DMS53 treated with DMSO at 0.1 percent for 48 hours (cell line): ENCODE results near the gene PLEKHJ1.

Experiments
- DNase-seq: peaks from one replicate; lab custom pipeline; 2025; ENCODE audit not compliant: unreplicated experiment; lab: John Stamatoyannopoulos, UW

PLEKHJ1 gene

DNA sequence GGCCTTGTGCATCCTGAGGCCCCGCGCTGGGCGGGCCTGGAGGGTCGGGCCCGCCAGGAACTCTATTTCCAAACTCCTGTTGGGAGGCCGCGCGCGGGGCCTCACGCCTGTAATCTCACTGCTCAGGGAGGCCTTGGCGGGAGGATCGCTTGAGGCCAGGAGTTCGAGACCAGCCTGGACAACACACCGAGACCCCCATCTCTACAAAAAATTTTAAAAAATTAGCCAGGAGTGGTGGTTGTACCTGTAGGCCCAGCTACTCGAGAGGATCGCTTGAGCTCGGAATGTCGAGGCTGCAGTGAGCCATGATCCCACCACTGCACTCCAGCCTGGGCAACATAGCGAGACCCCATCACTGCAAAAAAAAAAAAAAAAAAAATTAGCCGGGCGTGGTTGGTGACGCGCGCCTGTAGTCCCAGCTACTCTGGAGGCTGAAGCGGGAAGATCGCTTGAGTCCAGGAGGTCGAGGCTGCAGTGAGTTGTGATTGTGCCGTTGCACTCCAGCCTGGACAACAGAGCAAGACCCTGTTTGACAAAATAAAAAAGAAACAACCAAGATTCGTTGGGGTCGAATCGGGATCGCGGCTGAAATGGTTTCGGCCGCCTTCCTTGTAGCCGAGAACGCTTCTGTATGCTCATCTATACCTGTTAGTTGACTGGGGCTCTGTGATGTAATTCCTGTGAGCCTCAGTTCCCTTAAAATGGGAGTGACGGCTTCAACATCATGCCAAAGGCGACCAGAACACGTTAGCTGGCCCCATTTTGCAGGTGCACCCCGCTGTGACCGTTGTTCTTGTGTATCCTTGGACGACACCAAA, 1.1 kb upstream of the PLEKHJ1 start:
- DNase-seq = no peak

DNA sequence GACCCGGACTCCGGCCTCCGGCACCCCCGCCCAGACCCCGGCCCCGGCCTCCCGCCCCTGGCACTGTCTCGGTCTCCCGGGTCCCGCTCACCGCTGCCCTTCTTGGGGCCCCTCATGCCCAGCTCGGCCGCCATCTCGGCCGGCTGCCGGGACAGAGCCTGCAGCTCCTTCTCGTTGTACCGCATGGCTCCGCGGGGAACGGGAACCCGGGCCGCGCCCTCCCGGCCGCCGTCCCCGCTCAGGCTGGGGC, 140 bp downstream of the PLEKHJ1 start:
- DNase-seq = no peak

DNA sequence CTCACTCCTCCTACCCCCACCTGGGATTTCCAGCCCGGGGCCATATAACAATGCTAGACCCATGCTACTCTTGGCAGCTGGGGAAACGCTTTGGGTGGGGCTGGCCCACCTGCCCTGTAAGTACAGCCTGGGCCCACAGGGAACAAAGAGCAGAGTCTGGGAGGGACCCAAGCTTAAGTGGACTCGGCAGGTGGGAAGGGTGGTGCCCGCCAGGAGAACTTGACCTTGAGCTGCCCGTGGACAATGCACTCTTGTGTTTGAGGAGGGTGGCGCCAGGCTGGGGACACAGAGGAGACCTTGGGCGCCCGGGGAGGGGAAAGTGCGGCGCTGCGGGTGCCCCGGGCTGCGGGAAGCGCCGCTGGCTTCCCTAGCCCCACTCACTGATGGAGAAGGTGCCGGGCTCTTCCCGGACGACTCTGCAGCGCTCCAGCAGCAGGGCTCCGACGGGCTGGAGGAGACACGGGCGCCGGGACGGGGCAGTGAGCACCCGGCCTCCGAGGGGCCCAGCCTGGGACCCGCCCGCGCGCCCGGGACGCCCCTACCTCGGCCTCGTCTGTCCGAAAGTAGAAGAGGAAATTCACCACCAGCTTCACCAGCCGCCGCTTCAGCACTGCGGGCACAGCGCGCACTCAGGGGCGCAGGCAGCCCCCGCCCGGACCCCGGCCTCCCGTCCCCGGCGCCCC, 607 bp downstream of the PLEKHJ1 start:
- no peak for DNase-seq

DNA sequence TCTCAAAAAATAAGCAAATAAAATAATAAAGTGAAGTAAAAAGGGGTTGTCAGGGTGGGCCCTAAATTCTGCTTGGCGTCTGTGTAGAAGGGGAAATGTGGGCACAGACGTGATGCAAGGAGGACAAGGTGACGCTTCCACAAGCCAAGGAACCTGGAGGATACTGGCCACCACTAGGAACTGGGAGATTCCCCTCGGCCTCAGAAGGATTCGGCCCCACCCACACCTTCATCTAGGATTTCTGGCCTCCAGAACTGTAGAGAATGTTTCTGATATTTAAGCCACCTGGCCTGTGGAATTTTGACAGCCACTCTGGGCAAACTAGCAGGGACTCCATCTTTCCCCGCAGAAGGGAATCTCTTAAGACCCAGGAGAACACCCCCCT, 1.1 kb downstream of the PLEKHJ1 start:
- no peak for DNase-seq

DNA sequence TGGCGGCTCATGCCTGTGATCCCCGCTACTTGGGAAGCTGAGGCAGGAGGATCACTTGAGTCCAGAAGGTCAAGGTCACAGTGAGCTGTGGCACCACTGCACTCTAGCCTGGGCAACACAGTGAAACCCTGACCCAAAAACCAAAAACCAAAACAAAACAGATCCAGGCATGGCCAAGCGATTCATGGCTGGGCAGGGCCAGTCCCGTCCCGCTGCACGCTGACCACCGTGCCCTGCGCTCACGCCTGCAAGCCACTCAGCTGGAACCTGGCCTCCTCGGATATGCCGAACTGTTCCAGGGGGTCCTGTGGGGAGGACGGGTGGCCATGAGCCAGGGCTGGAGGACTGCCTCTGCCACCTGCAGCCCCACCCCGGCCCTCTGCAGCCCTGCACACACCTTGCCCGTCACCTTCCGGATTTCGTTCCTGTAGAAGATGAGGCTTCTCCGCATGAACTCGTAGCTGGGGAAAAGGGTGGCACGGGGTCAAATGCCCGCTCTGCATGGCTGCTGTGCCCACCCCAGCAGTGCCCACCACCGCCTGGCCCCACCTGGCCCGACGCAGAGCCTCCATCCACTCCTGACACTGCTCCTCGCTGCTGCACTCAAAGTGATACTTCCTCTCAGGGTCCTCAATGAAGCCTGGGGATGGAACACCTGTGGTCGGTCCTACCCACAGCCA, 2.4 kb downstream of the PLEKHJ1 start:
- no peak for DNase-seq

DNA sequence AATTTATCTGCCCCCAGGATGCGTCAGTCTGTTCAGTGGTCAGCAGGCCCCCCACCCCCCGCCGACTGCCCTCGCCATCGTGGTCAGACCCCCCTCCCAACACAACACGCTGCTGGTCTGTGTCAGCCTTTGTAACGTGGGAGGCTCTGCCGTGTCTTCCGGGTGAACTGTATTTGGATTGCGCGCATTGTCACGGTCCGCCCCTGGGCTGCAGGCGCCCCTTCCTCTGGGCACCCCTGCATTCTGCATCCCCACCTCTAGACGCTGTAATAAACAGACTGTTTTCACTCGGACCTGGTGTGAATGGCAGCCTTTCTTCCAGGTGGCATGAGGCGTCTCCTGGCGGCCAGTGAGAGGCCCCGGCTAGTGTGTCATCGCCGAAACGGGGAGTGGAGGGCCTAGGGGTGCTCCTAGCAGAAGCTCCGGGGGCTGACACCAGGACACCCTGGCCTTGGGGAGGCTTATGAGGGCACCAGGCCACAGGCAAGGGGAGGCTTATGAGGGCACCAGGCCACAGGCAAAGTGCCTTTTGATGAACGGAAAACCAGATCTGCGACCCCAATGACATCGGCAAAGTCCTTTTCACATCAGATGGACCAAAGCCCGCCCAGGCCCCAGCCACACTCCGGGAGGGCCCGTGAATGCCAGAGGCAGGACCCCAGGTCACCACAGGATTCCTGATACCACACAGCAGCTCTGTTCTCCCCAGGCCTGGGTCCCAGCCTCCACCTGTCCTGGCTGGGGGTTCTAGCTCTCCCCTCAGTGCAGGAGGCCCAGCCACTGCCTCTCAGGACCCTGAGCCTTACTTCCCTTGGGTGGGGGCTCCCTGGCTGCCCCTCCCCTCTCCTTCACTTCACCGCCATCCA, 3.6 kb downstream of the PLEKHJ1 start:
- no peak for DNase-seq

DNA sequence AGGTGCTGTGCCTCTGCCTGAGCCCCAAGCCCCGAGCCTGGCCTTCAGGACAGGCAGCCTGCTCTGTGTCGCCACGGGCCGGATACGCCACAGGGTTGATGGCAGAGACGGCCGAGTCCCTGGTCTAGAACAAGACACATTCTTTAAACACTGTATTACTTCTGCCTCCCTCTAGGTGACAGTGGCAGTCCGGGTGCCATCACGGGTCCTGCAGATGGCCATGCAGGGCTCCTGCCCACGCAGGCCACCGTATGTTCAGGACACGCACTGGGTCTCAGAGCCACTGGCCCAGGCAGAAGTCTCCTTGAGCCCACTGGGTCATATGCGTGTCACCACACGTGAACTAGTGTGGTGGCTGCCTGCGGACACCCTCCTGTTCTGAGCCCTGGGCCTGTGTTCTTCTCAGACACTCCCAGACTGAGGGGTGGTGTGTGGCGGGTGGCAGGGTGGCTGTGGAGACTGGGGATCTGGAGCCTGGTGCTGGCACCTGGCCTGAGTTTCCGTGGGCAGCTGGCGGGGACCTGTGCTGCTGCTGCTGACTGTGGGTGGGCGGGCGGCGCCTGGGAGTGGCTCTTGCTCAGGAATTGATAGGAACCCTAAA, 4.4 kb downstream of the PLEKHJ1 start:
- DNase-seq = no peak

DNA sequence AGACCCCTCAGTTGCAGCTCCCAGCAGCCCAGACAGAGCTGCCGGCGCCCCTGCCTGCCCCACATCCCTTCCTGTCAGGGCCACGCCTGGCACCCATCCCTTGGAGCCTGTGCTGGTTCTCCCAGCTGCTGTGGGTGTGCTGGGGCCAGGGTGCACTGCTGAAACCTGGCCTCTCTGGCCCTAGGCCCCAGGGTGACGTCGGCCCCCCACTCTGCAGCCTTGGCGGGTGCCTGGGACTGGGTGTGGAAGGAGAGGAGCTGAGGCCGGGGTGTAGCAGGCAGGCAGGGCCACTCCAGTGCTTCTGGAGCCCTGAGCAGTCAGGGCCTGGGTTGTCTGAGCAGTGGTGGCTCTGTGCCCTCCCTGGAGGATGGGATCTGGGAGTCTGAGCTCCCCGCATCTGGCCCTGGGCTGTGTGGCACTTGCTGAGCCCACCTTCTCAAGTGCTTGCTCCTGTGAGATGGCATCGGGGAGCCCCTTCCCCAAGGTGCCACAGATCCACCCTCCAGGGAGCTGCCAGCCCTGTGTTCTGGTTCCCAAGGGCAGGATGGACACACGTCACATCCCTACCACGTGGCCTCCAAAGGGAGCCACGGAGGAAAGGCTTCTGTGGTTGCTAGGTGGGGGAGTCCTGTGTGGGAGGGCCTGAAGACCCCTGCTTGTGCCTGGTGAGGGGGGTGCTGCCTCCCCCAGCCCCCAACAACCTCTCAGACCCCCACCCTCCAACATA, 5.2 kb downstream of the PLEKHJ1 start:
- DNase-seq = no peak

DNA sequence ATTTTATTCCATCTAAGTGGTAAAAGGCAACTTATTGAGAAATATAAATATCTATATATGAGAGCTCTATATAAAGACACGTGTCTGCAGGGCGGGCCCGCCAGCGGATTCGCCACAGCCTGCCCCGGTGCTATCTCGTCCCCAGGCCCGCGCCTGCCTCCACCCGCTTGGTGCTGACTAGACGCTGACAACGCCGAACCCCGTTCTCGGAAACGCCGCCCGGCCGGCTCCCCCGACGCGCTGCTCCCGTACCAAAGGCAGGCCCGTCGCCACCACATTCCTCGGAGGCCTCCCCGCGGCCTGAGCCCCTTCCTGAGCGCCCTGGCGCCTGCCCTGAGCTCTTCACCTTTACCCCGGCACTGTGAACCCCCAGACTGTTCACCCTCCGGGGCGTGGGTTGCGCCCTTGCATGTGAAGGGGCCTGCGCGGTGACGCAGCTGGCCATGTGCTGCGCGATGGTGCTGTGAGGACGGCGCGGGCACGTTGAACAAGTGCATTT, 6.0 kb downstream of the PLEKHJ1 start:
- no peak for DNase-seq

DNA sequence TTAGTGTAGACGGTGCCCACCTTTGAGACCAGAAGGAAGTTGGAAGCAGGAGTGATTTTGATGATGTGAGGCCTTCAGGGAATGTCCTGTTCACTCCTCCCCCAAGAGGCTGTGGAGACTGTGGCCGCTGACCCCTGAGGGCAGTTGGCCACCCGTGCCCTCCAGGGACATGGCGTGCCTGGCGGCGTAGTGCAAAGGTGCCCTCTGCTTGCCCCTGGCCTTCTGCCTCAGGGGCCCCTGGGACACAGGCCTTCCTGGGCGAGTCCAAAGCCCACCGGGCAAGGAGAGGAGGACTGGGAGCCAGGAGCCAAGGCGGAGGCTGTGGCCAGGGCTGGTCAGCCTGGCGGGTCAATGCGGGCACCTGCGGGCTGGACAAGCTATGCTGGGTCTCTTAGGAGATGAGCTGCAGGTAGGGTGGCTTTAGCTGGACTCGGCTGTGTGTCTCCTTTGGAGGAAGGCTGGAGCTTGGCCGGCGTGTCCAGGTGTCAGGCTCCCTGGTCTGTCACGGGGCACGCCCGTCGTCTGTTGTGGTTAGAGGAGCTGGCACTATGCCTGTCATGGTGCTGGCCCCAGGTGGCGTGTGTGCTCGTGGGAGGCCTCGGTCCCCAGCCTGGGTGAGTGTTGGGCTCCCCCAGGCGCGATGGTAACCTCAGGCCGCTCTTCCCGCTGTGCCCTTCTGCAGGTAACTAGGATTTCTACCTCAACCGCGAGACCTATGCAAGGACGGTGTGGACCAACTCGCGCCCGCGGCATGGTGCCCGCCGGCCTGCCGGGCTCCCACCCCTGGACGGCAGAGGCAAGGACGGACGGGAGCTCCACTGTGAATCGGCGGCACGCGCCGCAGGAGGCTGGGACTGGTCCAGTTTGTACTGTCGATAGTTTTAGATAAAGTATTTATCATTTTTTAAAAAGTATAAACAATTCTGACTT, 6.8 kb downstream of the PLEKHJ1 start:
- no peak for DNase-seq

DNA sequence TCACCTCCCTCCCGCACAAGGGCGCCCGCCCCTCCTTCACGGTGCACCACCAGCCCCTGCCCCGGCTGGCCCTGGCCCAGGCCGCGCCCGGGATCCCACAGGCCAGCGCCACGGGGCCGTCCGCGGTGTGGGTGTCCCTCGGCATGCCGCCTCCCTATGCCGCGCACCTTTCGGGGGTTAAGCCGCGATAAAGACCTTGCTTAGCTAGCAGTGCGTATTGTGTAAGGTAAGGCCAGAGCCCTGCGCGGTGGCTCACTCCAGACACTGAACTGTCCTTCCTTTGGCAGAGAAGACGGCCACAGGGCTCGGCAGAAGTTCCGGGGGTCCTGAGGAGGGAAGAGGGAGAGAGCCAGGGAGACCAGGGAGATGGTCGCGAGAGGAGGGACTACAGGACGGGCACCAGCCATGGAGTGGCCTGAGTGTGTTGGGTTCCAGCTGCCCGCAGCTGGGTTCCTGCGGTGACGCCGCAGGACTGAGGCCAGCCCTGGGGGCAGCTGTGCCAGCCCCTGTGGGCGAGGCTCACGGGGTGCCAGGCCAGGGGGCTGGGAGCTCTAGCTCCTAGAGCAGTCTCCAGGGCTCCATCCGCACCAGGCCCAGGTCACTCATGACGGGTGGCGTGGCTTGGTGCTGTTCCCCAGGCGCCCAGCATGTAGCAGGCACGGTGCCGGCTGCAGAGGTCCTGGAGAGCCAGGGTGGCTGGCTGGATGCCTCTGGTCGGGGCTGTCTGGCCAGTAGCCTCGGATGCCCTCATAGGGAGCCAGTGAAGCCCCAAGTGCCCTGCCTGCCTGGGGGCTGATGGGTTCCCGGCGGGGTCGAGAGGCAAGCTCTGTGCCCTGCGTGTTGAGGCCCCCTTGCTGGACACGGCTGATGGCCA, 7.7 kb downstream of the PLEKHJ1 start:
- no peak for DNase-seq

DNA sequence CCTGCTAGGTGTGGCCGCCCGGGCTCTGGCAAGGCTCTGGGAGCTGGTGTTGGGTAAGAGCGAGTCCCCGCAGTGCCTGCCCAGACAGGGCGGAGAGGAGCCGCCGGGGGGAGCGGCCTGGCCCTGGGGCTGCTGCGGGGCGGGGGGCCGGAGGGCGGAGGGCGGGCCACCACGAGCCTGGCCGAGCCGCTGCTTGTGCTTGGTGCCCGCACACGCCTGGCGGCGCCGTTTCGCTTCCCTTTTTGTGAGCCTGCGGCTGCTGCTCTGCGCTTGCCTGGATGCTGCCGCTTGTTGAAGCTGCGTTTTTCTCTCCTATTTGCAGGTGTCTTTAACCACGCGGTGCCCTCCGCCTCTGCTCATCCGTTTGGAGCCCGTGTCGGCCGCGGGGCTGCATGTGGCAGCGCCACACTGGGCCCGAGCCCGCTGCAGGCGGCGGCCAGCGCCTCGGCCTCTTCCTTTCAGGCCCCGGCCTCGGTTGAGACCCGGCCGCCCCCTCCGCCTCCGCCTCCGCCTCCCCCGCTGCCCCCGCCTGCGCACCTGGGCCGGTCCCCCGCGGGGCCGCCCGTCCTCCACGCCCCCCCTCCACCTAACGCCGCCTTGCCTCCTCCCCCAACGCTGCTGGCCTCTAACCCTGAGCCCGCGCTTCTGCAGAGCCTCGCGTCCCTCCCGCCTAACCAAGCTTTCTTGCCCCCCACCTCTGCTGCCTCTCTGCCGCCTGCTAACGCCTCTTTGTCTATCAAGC, 8.5 kb downstream of the PLEKHJ1 start:
- no peak for DNase-seq

DNA sequence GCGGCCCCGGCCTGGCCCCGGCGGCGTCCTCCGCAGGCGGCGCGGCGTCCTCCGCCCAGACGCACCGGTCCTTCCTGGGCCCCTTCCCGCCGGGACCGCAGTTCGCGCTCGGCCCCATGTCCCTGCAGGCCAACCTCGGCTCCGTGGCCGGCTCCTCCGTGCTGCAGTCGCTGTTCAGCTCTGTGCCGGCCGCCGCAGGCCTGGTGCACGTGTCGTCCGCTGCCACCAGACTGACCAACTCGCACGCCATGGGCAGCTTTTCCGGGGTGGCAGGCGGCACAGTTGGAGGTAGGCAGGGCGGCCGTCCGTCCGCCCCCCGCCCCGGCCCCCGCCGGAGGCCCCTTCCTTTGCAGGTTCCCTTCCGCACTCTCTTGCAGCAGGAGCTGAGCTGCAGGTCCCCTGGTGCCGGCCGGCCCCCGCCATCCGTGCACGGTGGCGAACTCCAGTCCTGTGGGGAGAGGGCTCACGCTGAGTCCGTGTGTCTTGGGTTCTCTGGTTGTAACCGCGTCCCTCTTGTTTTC, 9.2 kb downstream of the PLEKHJ1 start:
- no peak for DNase-seq

DNA sequence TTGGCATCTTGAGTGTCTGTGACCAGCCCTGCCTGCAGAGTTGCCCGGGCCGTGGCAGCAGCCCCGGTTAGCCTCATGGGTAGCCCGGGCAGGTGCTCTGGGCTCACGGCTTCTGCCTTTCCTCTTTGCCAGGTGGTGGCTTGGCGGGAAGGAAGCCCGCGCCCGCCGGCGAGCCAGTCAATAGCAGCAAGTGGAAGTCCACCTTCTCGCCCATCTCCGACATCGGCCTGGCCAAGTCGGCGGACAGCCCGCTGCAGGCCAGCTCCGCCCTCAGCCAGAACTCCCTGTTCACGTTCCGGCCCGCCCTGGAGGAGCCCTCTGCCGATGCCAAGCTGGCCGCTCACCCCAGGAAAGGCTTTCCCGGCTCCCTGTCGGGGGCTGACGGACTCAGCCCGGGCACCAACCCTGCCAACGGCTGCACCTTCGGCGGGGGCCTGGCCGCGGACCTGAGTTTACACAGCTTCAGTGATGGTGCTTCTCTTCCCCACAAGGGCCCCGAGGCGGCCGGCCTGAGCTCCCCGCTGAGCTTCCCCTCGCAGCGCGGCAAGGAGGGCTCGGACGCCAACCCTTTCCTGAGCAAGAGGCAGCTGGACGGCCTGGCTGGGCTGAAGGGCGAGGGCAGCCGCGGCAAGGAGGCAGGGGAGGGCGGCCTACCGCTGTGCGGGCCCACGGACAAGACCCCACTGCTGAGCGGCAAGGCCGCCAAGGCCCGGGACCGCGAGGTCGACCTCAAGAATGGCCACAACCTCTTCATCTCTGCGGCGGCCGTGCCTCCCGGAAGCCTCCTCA, 9.9 kb downstream of the PLEKHJ1 start:
- no peak for DNase-seq

DNA sequence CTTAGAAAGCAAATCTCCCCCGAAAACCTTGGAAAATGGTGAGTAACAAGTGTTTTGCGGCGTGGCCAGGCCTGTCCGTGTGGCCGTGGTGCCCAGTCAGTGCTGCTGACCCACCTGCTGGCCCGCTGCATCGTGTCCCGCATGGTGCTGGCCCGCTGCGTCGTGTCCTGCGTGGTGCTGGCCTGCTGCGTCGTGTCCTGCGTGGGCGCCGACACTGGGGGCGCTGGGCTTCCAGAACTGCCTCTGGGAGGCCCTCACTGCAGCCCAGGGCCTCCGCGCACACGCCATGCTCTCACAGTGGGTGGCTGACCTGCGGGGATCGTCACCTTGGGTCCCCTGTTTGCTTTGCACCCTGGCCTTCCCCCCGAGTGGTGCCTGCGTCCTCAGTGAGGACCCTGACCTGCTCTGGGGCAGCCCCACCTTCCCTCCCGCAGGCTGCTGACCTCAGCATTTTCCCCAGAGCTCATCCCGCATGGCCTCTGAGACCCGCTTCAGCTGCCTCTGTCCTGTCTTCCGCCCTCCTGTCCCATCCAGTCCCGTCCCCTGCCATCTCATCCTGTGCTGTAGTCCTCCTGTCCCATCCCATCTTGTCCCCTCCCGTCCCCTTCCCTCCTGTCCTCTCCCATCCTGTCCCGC, 10.6 kb downstream of the PLEKHJ1 start:
- no peak for DNase-seq

DNA sequence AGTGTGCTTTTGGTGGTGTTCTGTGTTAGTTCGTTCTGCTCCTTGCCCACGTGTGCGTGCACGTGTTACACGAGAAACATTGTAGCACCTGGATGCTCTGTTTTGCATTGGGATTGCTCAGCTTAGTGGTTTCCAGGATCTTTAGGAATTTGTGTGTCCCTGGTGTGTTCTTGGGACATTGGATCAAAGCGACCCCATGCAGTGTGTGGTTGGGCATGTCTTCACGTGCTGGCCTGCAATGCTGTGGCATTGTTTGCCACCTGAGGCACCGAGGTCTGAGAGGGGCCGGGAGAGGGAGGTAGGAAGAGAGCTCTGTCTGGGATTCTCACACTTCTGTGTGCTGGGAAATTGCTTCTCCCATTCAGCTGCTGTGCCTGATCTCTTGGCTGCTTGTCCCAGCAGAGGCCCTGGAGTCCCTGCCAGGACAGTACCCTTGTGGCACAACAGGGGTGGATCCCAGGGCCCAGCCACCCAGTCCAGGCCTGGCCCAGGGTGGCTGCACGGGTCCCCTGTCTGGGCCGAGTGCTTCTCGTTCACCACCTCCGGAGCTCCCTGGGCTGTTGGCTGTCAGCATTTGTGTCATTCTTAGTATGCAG, 11.3 kb downstream of the PLEKHJ1 start:
- no peak for DNase-seq
